MG63 (cell line): Measurements from ENCODE around the gene ST3GAL3. TPM values are rescaled to one million over a fixed set of nuclear protein-coding genes. Genes with fewer than 3 reads are reported as not detected.
A peak's percentile ranks its signal among the peaks of the same experiment; 100 is the strongest.

Experiments
- DNase-seq: peaks from one replicate; pipeline ENCODE4 v3.0.0-alpha.2; 2020
- H3K27me3 ChIP-seq: fragments of 250-450 bp; sonication (Bioruptor Pico); 2 replicates; pipeline ENCODE4 v1.5.1; 2020; ENCODE audit warnings: mild to moderate bottlenecking, moderate library complexity
- H3K36me3 ChIP-seq: fragments of 250-450 bp; sonication (Bioruptor Pico); 2 replicates; pipeline ENCODE4 v1.5.1; 2020; ENCODE audit warnings: mild to moderate bottlenecking, moderate library complexity
- H3K4me3 ChIP-seq: fragments of 250-450 bp; sonication (Bioruptor Pico); 2 replicates; pipeline ENCODE4 v1.5.1; 2020; ENCODE audit warnings: mild to moderate bottlenecking, moderate library complexity
- H3K9me3 ChIP-seq: fragments of 250-450 bp; sonication (Bioruptor Pico); 2 replicates; pipeline ENCODE4 v1.5.1; 2020; ENCODE audit warnings: mild to moderate bottlenecking, moderate library complexity
- total RNA-seq: library from RNA; depleted of rRNA; stranded (reverse); fragments of >200 nt; shearing (Covaris generic); gene quantifications from 2 replicates; pipeline ENCODE4 v1.2.3, GENCODE V29; 2014; ENCODE audit warnings: low replicate concordance; rRNA removed

The ST3GAL3 gene, protein sequence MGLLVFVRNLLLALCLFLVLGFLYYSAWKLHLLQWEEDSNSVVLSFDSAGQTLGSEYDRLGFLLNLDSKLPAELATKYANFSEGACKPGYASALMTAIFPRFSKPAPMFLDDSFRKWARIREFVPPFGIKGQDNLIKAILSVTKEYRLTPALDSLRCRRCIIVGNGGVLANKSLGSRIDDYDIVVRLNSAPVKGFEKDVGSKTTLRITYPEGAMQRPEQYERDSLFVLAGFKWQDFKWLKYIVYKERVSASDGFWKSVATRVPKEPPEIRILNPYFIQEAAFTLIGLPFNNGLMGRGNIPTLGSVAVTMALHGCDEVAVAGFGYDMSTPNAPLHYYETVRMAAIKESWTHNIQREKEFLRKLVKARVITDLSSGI
- total RNA-seq = 1.1 and 9.2 TPM in 2 replicates

DNA sequence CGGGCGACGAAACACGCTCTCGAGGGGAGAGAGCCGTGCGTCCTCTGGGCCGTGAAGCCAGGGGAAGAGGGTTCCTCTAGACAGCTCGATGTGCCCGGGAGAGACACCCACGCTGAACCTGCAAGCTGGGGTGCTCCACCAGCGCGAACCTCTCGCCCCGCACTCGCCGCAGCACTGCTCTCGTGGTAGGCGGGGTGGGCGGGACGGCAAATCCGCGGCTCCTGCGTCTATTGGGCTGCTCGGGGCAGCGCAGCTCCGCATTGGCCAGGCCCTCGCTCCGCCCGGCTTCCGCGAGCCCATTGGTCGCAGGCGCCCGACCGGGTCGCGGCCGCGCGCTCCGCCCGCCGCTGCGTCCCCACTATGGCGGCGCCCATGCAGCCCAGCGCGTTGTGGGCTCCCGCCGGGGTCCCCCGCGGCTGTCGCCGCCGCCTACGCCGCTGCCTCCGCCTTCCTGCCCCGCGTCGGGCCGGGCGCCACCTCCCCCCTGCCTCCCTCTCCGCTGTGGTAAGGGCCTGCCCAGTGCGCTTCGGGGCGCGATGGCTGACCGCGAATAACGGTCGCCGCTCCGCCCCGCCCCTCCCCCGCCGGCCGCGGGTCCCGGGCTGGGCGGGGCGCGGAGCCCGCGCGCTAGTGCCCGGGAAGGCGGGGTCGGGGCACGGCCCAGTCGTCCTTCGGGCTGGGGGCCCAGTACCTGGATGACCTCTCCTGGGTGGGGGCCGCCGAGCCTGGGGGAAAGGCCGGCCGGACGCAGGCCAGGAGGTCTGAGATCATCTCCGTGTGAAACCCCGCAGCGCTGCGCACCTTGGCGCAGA is at the start of gene ST3GAL3:
TSS of gene ST3GAL3 (plus strand) at position 347 of the 812 bp plus-strand sequence. CDS start 28,727 bp downstream, outside the sequence.
- Histone ChIP-seq H3K9me3 (no peaks in the 10 kb centered on the region), H3K27me3 (no peaks in the 10 kb centered on the region)
- peak; percentile 96 for DNase-seq

DNA sequence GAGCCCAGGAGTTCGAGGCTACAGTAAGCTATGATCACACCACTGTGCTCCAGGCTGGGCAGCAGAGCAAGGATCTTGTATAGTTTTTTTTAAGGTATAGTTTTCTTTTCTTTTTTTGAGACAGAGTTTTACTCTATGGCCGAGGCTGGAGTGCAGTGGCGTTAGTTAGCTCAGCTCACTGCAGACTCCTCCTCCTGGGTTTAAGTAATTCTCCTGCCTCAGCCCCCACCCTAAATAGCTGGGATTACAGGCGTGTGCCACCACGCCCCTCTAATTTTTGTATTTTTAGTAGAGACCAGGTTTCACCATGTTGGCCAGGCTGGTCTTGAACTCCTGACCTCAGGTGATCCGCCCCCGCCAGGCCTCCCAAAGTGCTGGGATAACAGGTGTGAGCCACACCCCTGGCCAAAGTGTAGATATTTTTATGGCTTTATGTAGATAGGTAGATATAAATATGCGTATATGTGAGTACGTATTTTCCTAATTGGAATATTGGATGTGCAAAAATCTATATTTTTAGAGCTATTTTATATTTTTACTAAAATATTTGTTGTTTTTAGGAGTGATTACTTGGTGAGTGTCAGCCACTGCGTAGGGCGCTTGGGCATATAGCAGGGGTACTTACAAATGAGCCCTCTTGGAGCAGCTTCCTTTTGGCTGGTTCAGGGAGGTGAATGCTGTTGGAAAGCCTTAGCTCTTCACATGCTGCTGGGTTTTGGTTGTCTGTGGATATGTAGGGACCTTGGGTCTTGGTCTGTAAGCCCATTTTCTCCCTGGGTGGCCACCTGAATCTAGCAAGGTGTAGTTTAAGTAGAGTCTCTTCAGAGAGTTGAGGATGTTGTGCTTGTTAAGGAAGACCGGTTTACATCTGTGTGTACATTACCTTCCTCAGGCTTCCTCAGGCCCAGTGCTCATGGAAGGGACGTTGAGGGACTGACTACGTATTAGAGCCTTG is 47.8 kb upstream of the ST3GAL3 start:
- H3K36me3 ChIP-seq = peaks cover 73% of the 10 kb centered on the region
- no peak for DNase-seq
- H3K27me3 ChIP-seq = no peaks in the 10 kb centered on the region
- no peaks in the 10 kb centered on the region for H3K9me3 ChIP-seq
- no peak overlapping the region for H3K4me3 ChIP-seq

More for the DNA sequence above, at the start of gene ST3GAL3:
- Histone ChIP-seq H3K4me3 (peak within 1 kb of the TSS; percentile 85), H3K36me3 (peaks cover 56% of the 10 kb centered on the region)

DNA sequence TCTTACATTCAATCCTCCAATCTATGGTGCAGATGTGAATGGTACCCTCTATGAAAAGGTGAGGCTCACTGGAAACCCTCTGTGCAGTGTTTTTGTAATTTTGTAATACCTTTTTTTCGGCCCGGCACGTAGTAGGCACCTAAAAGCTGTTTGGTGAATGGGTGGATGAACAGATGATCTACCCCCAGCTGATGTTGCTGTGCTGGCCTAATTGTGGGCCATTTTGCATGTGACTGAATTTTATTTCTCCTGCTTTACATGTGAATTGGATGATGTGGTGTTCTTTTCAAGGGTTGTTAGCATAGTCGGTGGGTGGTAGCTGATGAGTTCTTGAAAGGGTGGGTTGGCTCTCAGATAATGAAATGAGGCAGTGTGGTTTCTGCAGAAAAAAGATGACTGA is 47.0 kb upstream of the ST3GAL3 start:
- Histone ChIP-seq H3K27me3 (no peaks in the 10 kb centered on the region), H3K4me3 (no peak overlapping the region), H3K36me3 (peaks cover 73% of the 10 kb centered on the region)

DNA sequence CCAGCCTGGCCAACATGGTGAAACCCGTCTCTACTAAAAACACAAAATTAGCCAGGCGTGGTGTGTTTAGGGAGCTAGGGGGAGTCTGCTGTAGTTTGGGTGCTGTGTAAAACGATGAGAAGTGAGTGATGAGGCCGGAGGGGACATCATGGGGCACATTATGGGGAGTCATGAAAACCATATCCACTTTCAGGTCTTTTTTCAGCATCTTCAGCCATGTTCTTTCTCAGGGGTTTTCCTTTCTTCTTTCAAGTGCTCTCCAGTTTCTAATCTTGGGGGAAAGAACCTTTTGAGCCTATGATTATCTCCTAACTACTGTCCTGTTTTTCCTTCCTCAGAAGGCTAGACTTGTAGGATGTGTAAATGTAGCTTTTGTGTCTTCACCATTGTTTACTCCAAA is 43.0 kb upstream of the ST3GAL3 start:
- no peak overlapping the region for H3K4me3 ChIP-seq
- no peak for DNase-seq
- no peaks in the 10 kb centered on the region for H3K9me3 ChIP-seq
- peaks cover 91% of the 10 kb centered on the region for H3K36me3 ChIP-seq
- H3K27me3 ChIP-seq = no peaks in the 10 kb centered on the region

More for the DNA sequence above, 47.0 kb upstream of the ST3GAL3 start:
- no peak for DNase-seq
- H3K9me3 ChIP-seq = no peaks in the 10 kb centered on the region

DNA sequence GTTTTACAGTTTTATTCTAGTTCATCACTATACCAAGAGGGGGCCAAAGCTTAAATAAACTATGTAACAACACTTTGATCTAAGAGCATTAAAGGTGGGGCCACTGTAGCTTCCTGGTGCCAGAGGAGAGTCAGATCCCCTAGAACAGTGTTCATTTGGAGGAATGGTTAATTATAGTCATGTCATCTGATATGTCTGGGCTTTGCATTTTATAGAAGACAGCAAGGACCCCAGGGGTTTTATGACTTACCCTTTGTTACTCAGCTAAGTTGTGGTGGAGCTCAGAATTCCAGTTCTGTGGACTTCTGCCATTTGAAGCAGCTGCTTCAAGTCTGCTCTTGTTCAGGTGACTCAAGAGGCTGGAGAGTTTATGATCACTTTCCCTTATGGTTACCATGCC is 40.7 kb upstream of the ST3GAL3 start:
- Histone ChIP-seq H3K36me3 (peaks cover 95% of the 10 kb centered on the region), H3K4me3 (no peak overlapping the region), H3K9me3 (no peaks in the 10 kb centered on the region), H3K27me3 (no peaks in the 10 kb centered on the region)
- DNase-seq = no peak

DNA sequence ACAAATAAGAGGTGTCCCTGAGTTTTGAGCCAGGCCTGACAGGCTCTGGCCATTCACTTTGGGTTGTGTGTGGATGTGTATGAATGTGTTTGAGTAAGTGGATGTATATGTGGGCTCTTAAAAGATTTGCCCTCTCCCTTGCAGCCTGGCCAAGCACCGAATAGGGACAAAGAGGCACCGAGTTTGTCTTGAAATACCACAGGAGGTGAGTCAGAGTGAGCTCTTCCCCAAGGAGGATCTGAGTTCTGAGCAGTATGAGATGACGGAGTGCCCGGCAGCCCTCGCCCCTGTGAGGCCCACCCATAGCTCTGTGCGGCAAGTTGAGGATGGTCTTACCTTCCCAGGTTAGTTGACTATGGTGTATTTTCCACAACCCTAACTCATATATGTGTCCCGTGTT is 38.4 kb upstream of the ST3GAL3 start:
- no peaks in the 10 kb centered on the region for H3K27me3 ChIP-seq
- no peak for DNase-seq
- no peak overlapping the region for H3K4me3 ChIP-seq
- H3K36me3 ChIP-seq = peaks cover 96% of the 10 kb centered on the region
- H3K9me3 ChIP-seq = no peaks in the 10 kb centered on the region

DNA sequence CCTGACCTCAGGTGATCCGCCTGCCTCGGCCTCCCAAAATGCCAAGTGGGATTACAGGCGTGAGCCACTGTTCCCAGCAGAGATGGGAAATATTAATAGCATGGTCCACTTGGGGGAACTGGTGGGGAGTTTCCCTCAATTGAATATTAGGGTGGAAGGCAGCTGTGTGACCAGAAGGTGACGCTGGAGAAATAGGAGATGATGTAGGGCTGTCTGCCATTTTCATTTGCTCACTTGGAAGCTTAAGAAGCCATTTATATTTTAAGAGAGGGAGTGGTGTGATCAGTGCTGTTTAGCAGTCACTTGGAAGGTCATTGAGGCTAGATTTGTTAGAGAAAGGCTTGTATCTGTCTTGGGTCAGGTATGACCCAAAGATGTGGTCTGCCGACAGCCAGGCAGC is 37.5 kb upstream of the ST3GAL3 start:
- Histone ChIP-seq H3K27me3 (no peaks in the 10 kb centered on the region), H3K9me3 (no peaks in the 10 kb centered on the region), H3K36me3 (peaks cover 93% of the 10 kb centered on the region), H3K4me3 (no peak overlapping the region)
- no peak for DNase-seq

DNA sequence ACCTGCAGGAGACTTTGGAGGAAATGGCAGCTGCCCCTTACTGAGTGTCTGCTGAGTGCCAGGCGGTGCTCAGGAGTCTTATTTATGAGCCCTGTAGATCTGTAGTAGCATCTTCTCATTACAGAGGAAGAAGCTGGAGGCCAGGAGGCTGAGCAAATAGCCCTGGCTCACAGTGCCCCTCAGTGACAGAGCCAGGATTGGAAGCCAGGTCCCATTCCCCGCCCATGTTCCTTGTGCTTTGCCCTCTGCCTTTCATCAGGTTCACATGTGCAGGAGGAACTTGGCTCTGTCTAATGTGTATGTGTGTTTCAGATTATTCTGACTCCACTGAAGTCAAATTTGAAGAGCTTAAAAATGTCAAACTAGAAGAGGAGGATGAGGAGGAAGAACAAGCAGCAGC is 36.1 kb upstream of the ST3GAL3 start:
- Histone ChIP-seq H3K36me3 (peaks cover 89% of the 10 kb centered on the region), H3K27me3 (no peaks in the 10 kb centered on the region), H3K4me3 (no peak overlapping the region), H3K9me3 (no peaks in the 10 kb centered on the region)
- no peak for DNase-seq

DNA sequence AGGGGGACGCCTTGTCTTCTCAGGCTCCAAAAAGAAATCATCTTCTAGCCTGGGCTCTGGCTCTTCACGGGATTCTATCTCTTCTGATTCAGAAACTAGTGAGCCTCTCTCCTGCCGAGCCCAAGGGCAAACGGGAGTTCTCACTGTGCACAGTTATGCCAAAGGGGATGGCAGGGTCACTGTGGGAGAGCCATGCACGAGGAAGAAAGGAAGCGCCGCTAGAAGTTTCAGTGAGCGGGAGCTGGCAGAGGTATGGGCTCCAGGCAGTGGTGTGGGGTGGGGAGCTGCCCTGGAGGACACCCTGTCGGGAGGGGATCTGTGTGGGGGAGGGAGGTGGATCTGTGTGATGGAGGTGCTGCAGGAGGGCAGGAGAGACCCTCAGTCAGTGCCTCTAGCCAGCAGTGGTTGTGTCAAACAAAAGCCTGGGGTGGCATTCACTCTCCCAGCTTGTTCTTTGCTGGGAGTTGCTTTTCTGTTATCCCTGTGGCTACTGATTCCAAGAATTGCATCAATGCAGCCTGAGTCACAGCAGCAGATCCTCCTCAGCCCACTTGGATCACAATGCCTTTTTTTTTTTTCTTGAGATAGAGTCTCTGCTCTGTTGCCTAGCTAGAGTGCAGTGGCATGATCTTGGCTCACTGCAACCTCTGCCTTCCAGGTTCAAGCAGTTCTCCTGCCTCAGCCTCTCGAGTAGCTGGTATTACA is 35.6 kb upstream of the ST3GAL3 start:
- Histone ChIP-seq H3K9me3 (no peaks in the 10 kb centered on the region), H3K27me3 (no peaks in the 10 kb centered on the region), H3K36me3 (peaks cover 83% of the 10 kb centered on the region), H3K4me3 (no peak overlapping the region)
- peak; percentile 52 for DNase-seq

DNA sequence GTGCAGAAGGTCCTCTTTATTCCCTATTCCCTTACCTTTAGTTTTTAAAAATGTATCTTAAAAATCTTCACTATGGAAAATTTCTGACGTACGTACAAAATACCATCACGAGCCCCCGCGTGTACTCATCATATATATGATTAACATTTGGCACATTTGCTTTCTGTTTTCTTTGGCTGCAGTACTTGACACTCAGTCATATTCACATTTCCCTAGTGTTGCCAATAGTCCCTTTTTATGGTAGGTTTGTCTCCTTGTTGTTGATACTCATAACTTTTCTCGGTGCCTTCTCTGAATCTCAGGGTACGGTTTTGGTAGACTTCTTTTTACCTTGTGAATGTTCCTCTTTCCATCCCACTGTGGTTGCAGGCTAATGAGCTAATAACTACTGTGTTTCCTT is 34.1 kb upstream of the ST3GAL3 start:
- DNase-seq = no peak
- Histone ChIP-seq H3K4me3 (no peak overlapping the region), H3K36me3 (peaks cover 74% of the 10 kb centered on the region), H3K9me3 (no peaks in the 10 kb centered on the region), H3K27me3 (no peaks in the 10 kb centered on the region)

DNA sequence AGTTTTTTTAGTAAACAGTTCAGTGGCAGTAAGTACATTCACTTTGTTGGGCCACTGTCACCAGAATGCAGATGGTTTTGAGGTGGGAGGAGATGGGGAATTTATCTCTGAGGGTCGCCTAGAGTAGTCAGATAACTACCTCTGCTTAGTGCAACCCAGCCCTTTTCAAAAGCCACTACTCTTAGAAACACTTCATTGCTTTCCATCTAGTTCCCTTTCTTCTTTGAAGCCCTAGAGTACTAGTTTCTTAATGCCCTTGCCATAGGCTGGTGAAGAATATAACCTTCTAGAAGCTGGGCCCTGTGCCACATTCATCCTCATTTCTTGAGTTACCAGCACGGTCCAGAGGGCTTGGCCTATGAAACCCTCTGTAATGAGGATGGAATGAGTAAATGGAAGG is 28.4 kb upstream of the ST3GAL3 start:
- no peak for DNase-seq
- no peaks in the 10 kb centered on the region for H3K27me3 ChIP-seq
- no peaks in the 10 kb centered on the region for H3K9me3 ChIP-seq
- peaks cover 70% of the 10 kb centered on the region for H3K36me3 ChIP-seq
- H3K4me3 ChIP-seq = no peak overlapping the region

DNA sequence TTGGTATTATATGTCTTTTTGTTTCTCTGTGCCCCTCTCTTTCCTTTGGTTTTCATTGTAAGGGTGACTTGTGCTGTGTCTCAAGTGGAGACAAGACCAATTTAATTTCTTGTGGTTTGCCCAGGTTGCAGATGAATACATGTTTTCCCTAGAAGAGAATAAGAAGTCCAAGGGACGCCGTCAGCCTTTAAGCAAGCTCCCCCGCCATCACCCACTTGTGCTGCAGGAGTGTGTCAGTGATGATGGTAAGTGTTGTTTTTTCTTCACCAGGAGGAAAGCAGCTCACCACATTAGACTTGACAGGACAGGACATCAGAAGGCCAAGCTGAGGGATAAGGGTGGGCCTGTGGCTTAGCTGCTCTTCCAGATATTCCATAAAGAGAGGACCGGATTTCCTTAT is 23.8 kb upstream of the ST3GAL3 start:
- no peak overlapping the region for H3K4me3 ChIP-seq
- H3K36me3 ChIP-seq = peaks cover 82% of the 10 kb centered on the region
- DNase-seq = no peak

DNA sequence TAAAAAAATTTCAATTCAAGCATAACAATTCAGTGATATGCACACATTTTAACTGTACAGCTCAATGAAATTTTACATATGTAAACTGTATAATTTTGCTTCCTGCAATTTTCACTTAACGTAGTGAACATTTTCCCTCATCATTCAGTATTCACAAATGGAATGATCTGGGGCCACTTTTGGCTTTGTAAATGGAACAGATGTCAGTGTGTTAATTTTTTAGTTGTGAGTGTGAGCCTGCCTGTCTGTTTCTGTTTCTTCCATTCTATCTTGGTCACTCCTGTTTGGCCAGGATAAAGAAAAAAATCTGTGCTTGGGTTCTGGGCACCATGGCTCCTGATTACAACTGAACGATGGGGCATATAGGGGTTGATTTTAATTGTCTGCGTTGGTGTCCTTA is 20.5 kb upstream of the ST3GAL3 start:
- peaks cover 80% of the 10 kb centered on the region for H3K36me3 ChIP-seq
- no peak for DNase-seq

More for the DNA sequence above, 23.8 kb upstream of the ST3GAL3 start:
- H3K9me3 ChIP-seq = no peaks in the 10 kb centered on the region
- H3K27me3 ChIP-seq = no peaks in the 10 kb centered on the region

DNA sequence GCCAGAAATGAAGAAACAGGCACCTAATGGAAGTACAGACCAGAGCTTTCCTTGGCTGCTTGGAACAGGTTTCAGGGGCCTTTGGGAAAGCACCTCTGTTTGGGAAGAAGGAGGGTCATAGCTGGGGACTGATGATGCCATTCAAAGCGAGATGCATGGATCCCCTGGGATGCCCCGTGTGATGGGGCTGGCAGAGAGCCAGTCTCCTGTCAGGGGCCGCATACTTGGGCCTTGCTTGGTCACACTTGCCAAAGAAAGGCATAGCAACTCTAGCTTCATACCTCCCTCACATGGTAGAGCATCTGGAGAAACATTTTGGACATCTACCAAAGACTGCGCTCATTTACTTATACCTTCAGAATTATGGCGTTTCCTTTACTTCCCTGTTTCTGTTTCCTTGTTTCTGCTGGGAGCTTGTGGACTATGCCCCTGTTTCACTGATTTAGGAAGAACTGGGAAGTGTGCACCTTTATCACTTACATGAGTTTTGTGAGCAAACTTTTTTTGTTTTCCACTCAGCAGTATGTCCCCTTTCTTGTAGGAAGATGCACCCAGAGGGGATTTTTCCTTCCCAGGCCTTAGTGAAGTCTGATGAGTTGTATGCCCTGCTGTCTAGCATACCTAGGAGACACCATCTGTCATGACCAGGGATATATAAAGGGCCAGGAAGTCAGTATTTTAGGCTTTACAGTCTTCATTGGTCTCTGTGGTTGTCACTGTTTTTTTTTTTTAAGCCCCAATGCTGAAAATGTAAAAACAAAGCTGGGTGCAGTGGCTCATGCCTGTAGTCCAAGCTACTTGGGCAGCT is 19.8 kb upstream of the ST3GAL3 start:
- DNase-seq = no peak
- H3K4me3 ChIP-seq = no peak overlapping the region
- no peaks in the 10 kb centered on the region for H3K27me3 ChIP-seq
- H3K36me3 ChIP-seq = peaks cover 84% of the 10 kb centered on the region
- no peaks in the 10 kb centered on the region for H3K9me3 ChIP-seq

More for the DNA sequence above, 20.5 kb upstream of the ST3GAL3 start:
- Histone ChIP-seq H3K4me3 (no peak overlapping the region), H3K9me3 (no peaks in the 10 kb centered on the region), H3K27me3 (no peaks in the 10 kb centered on the region)

DNA sequence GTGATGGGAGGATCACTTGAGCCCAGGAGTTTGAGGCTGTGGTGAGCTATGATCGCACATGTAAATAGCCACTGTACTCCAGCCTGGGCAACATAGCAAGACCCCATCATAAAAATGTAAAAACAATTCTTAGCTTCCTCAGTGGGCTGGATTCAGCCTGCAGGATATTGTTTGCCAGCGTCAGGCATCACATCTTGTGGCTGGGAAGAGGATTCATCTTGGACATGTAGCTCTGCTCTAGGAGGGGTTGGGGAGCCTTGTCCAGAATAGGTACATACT is 19.3 kb upstream of the ST3GAL3 start:
- no peak overlapping the region for H3K4me3 ChIP-seq
- no peaks in the 10 kb centered on the region for H3K9me3 ChIP-seq
- no peak for DNase-seq
- peaks cover 84% of the 10 kb centered on the region for H3K36me3 ChIP-seq
- H3K27me3 ChIP-seq = no peaks in the 10 kb centered on the region
